Activated T-helper 1 cell treated with anti-CD3 and anti-CD28 coated beads, Interleukin-12 subunit alpha, Interleukin-12 subunit beta, Interleukin-2, Interleukin-4 antibody, amounts not matched to agents 30 ng/mL and 10 ng/mL and 1 ng/mL, durations not matched to agents 14 hours and 24 hours and 36 hours (primary cell): ENCODE data around the gene ZNF609. TPM values are rescaled to one million over a fixed set of nuclear protein-coding genes. Genes with fewer than 3 reads are reported as not detected.

ENCODE experiments used
- DNase-seq: peaks from one replicate; pipeline ENCODE4 v3.0.0; 2021; ENCODE audit warnings: low spot score
- H3K27ac Mint-ChIP-seq: one replicate; pipeline ENCODE4 v1.8.0; 2021; ENCODE audit warnings: mild to moderate bottlenecking, mixed read lengths
- H3K27me3 Mint-ChIP-seq: one replicate; pipeline ENCODE4 v1.8.0; 2022; ENCODE audit warnings: mild to moderate bottlenecking, moderate library complexity, mixed read lengths; ENCODE audit not compliant: insufficient read depth
- H3K36me3 Mint-ChIP-seq: one replicate; pipeline ENCODE4 v1.8.0; 2021; ENCODE audit warnings: low read depth, mixed read lengths
- H3K4me1 Mint-ChIP-seq: one replicate; pipeline ENCODE4 v1.8.0; 2021; ENCODE audit warnings: low read depth, mixed read lengths
- H3K4me3 Mint-ChIP-seq: one replicate; pipeline ENCODE4 v1.8.0; 2021; ENCODE audit warnings: mild to moderate bottlenecking, moderate library complexity, mixed read lengths
- H3K9me3 Mint-ChIP-seq: one replicate; pipeline ENCODE4 v1.8.0; 2021; ENCODE audit warnings: mixed read lengths
- intact Hi-C: fragments of 100-400 bp; cut with micrococcal nuclease; formaldehyde crosslinking; loops from one replicate; pipeline ENCODE4 v1.15.1; 2024
- total RNA-seq: library from RNA; stranded (reverse); gene quantifications from 2 replicates; pipeline ENCODE4 v1.2.3, GENCODE V29; 2022

The ZNF609 gene
- total RNA-seq, 1 donor from 2014 or later: 65.4 TPM

DNA sequence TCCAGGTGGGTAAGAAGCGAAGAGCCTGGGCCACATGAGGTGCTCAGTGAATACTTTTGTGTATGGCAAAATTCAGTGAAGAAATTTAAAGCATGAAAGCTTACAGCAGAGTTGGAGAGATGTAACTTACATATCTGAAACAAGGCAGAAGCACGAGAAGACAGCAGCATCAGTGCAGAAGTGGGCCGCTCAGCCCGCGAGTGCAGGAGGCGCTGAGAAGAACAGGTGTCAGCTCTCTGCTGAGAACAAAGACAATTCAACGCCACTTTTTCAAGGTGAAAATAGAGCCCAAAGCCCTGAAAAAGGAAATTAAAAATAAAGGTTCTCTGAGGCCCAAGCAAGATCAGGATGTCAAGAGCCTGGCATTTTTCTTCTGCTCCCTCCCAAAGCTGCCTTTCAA lies 256.8 kb downstream of the ZNF609 start:
- intact Hi-C loops: no loop called here
- no peaks in the 10 kb centered on the region for H3K27me3 Mint-ChIP-seq
- no peaks in the 10 kb centered on the region for H3K9me3 Mint-ChIP-seq
- DNase-seq: no peak
- H3K36me3 Mint-ChIP-seq: no peaks in the 10 kb centered on the region
- no peak overlapping the region for H3K27ac Mint-ChIP-seq
- H3K4me3 Mint-ChIP-seq: no peak overlapping the region
- H3K4me1 Mint-ChIP-seq: peaks cover 6% of the 10 kb centered on the region

- intact Hi-C loops: no loop called here
- no peaks in the 10 kb centered on the region for H3K9me3 Mint-ChIP-seq
- no peak overlapping the region for H3K4me3 Mint-ChIP-seq
- no peaks in the 10 kb centered on the region for H3K27me3 Mint-ChIP-seq
- DNase-seq: no peak
- no peaks in the 10 kb centered on the region for H3K36me3 Mint-ChIP-seq
- peaks cover 6% of the 10 kb centered on the region for H3K4me1 Mint-ChIP-seq
- H3K27ac Mint-ChIP-seq: no peak overlapping the region
Measured at GRCh38 chr15:64717735-64718495, 257.5 kb downstream of the ZNF609 start.

DNA sequence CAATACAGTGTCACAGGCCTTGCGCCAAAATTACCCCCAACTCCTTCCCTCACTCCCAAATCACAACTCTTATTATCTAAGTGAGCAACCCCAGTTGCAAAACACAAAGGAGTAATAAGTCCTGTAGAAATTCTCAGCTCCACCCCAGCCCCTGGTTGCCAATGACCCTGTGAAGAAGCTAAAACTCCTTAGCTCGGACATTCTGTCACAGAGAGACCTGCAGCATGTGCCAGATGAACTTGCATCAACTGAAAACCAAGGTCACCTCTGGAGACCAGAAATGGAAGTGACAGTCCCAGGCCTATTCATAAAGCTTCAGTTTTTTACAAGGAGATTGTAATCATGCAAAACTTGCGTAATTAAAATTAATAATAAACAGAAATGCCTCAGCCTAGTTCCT lies 259.8 kb downstream of the ZNF609 start:
- H3K4me1 Mint-ChIP-seq: peaks cover 6% of the 10 kb centered on the region
- no peaks in the 10 kb centered on the region for H3K9me3 Mint-ChIP-seq
- DNase-seq: no peak
- no peaks in the 10 kb centered on the region for H3K27me3 Mint-ChIP-seq
- H3K36me3 Mint-ChIP-seq: no peaks in the 10 kb centered on the region
- no peak overlapping the region for H3K27ac Mint-ChIP-seq
- intact Hi-C loops: no loop called here
- no peak overlapping the region for H3K4me3 Mint-ChIP-seq

DNA sequence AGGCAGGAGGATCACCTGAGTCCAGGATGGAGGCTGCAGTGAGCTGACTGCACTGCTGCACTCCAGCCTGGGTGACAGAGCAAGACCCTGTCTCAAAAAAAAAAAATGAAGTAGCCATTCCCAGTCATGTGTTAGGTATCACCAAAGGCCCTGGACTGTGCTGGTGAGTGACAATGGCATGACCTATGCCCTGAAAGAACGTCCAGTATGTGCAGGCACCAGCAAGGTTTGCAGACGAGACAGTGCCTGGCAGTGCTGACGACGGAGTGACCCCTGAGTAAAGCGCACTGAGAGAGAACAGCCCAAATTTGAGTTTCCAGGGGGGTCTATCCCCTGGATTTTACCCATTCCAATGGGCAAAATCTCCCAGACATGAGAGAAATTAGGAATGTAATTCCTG lies 269.8 kb downstream of the ZNF609 start:
- Mint-ChIP-seq H3K9me3 (no peaks in the 10 kb centered on the region), H3K27me3 (peaks cover 6% of the 10 kb centered on the region), H3K4me3 (no peak overlapping the region), H3K27ac (no peak overlapping the region), H3K36me3 (no peaks in the 10 kb centered on the region), H3K4me1 (peaks cover 14% of the 10 kb centered on the region)
- intact Hi-C loops: no loop called here
- DNase-seq: no peak

DNA sequence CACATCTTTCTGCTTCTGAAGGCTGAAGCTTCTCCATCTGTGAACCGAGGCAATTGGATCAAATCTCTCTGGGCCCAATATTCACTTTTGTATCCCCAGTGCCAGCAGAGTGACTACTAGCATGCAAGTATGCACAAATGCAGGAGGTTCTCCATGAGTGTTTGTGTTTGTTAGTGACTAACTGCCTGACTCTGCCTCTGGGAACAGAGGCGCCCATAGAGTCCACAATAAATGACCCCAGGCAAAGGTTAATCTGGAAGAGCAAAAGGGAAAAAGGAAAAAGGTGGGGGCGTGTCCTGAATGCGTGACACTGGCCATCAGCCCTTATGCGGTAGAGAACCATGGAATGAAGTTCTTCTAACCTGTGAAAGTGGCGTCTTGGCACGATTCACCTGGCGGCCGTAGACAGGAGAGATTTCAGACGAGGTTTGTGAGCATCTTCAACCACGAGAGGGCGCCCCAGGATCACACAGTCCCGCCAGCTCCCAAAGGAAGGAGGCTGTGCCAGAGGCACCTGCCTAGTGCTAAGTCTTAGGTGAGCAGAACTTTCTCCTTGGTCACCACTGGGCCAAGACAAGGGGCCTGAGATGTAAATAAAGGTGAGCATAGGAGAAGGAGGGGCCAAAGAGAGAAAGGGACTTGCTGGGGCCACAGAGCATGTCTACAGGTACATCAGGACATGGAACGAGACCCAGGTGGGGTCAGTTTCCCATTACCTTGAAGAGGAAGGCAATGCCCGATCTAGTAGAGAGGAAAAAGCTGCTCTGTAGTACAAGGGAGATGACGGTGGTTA lies 270.8 kb downstream of the ZNF609 start:
- H3K9me3 Mint-ChIP-seq: no peaks in the 10 kb centered on the region
- peaks cover 14% of the 10 kb centered on the region for H3K4me1 Mint-ChIP-seq
- peaks cover 4% of the 10 kb centered on the region for H3K27me3 Mint-ChIP-seq
- DNase-seq: peak; percentile 74
- no peaks in the 10 kb centered on the region for H3K36me3 Mint-ChIP-seq
- intact Hi-C loops: loop anchor here (1.0 kb wide), 3 partner anchors 28 to 174 kb away; no protein-coding TSS in a partner anchor
- no peak overlapping the region for H3K4me3 Mint-ChIP-seq
- no peak overlapping the region for H3K27ac Mint-ChIP-seq

- peaks cover 14% of the 10 kb centered on the region for H3K4me1 Mint-ChIP-seq
- peaks cover 2% of the 10 kb centered on the region for H3K27me3 Mint-ChIP-seq
- H3K36me3 Mint-ChIP-seq: no peaks in the 10 kb centered on the region
- no peak overlapping the region for H3K4me3 Mint-ChIP-seq
- no peak for DNase-seq
- intact Hi-C loops: loop anchor here (1.0 kb wide), 3 partner anchors 28 to 174 kb away; no protein-coding TSS in a partner anchor
- H3K9me3 Mint-ChIP-seq: no peaks in the 10 kb centered on the region
- H3K27ac Mint-ChIP-seq: no peak overlapping the region
Measured at GRCh38 chr15:64731805-64732151, 271.4 kb downstream of the ZNF609 start.

DNA sequence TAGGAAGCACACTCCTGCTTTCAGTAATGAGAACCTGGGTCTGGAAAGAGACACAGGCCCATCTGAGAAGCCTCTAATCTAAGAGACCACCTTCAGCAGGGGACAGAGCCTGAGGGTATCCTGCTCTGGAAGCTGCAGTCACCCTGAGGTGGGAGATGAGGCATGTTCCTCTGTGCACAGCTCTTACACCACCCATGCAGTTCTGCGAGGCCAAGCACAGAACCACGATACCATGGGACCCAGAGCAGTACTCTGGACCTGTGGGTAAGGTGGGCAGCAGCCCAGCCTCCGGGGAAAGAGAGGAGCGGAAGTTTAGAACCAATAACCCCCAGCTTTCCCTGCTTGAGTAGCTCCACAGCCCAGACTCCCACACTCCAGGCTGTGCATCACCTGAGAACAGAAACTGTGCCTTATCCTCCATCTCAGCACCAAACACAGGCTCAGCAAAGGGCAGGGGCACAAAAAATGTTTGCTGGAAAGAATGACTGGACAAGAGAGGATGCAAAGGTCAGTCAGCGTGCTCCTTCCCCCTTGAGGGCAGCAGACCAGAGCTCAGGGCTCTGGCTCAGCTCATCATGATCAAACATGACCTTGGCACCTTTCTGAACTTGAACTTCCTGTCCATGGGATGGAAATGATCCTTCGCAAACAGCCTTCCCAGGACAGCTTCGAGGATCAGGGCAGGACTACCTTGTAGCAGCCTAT lies 271.9 kb downstream of the ZNF609 start:
- no peak overlapping the region for H3K27ac Mint-ChIP-seq
- no peak overlapping the region for H3K4me3 Mint-ChIP-seq
- DNase-seq: no peak
- peaks cover 2% of the 10 kb centered on the region for H3K27me3 Mint-ChIP-seq
- intact Hi-C loops: no loop called here
- peaks cover 14% of the 10 kb centered on the region for H3K4me1 Mint-ChIP-seq
- no peaks in the 10 kb centered on the region for H3K36me3 Mint-ChIP-seq
- H3K9me3 Mint-ChIP-seq: no peaks in the 10 kb centered on the region

Other genes with a start within 250 kb of the ZNF609 start
- 31.3 and 33.2 TPM in 2 replicates for gene CSNK1G1, start 104.4 kb upstream of the ZNF609 start, total RNA-seq
- gene PCLAF, start 79.1 kb upstream of the ZNF609 start, total RNA-seq: 58.6 and 69.8 TPM in 2 replicates
- 17.5 and 21.7 TPM in 2 replicates for gene TRIP4, start 72.7 kb upstream of the ZNF609 start, total RNA-seq